Fibroblast of lung (primary cell): ENCODE data around the gene LRRC26. TPM values are rescaled to one million over a fixed set of nuclear protein-coding genes. Genes with fewer than 3 reads are reported as not detected.

Experiments
- DNase-seq, 2 donors: peaks; one replicate each; pipeline versions ENCODE4 v3.0.0 to v3.0.0-alpha.2; 2010; ENCODE audit warnings: low read depth in 2 of 2
- H2AFZ ChIP-seq: 2 replicates; pipeline ENCODE4 v1.5.1; 2012; ENCODE audit warnings: low read length, control low read depth, inconsistent platforms
- H3K27ac ChIP-seq: 2 replicates; pipeline ENCODE4 v1.5.1; 2011; ENCODE audit warnings: low read length, control low read depth; ENCODE audit not compliant: insufficient read depth
- H3K27me3 ChIP-seq: 2 replicates; pipeline ENCODE4 v1.5.1; 2011; ENCODE audit warnings: mild to moderate bottlenecking, low read length; ENCODE audit not compliant: control insufficient read depth, insufficient read depth
- H3K36me3 ChIP-seq: 2 replicates; pipeline ENCODE4 v1.5.1; 2011; ENCODE audit warnings: low read length; ENCODE audit not compliant: control insufficient read depth, insufficient read depth
- H3K4me1 ChIP-seq: 2 replicates; pipeline ENCODE4 v1.5.1; 2011; ENCODE audit warnings: low read length; ENCODE audit not compliant: control insufficient read depth, insufficient read depth; ENCODE audit errors: extremely low read depth
- H3K4me2 ChIP-seq: 2 replicates; pipeline ENCODE4 v1.5.1; 2011; ENCODE audit warnings: low read length, control low read depth; ENCODE audit not compliant: insufficient read depth; ENCODE audit errors: extremely low read depth
- H3K4me3 ChIP-seq, 4 experiments: fragments of 200-600 bp in 1 of 4; sonication (generic) in 1 of 4; replicated peaks in 1 of 4; 2 replicates each; pipeline ENCODE4 v1.5.1; 2011 to 2016; ENCODE audit warnings: low read length in 4 of 4, low read depth in 3 of 4, mild to moderate bottlenecking in 3 of 4, control low read depth in 2 of 4, inconsistent platforms in 1 of 4, mixed read lengths in 1 of 4; ENCODE audit not compliant: insufficient read depth in 1 of 4; ENCODE audit errors: control extremely low read depth in 1 of 4
- H3K79me2 ChIP-seq: 2 replicates; pipeline ENCODE4 v1.5.1; 2012; ENCODE audit warnings: mild to moderate bottlenecking, low read length, inconsistent platforms; ENCODE audit not compliant: control insufficient read depth, insufficient read depth
- H3K9ac ChIP-seq: 2 replicates; pipeline ENCODE4 v1.5.1; 2011; ENCODE audit warnings: mild to moderate bottlenecking, low read length, control low read depth; ENCODE audit not compliant: insufficient read depth
- H3K9me3 ChIP-seq: 2 replicates; pipeline ENCODE4 v1.5.1; 2012; ENCODE audit warnings: low read depth, low read length; ENCODE audit not compliant: control insufficient read depth, insufficient read depth
- H4K20me1 ChIP-seq: 2 replicates; pipeline ENCODE4 v1.5.1; 2011; ENCODE audit warnings: low read length; ENCODE audit not compliant: control insufficient read depth, insufficient read depth; ENCODE audit errors: extremely low read depth
- CTCF ChIP-seq, 2 donors: IDR thresholded peaks in 1 of 2; conservative IDR thresholded peaks in 1 of 2; 1 replicate in 1 of 2; 2 replicates in 1 of 2; pipeline ENCODE4 v1.5.1; 2011 to 2012; ENCODE audit warnings: low read length in 2 of 2, control low read depth in 1 of 2, inconsistent platforms in 1 of 2, low read depth in 1 of 2, mild to moderate bottlenecking in 1 of 2
- EZH2 ChIP-seq: IDR thresholded peaks from 2 replicates; pipeline ENCODE4 v1.5.1; 2012; ENCODE audit warnings: low read length, control low read depth, mild to moderate bottlenecking; ENCODE audit errors: missing control alignments
- polyA plus RNA-seq, 2 donors: library from polyadenylated mRNA; depleted of rRNA in 1 of 2; stranded (reverse) in 1 of 2; unstranded in 1 of 2; fragments of >200 nt; gene quantifications; 2 replicates each; pipeline ENCODE4 v1.2.1, GENCODE V29; 2011 to 2012; ENCODE audit warnings: missing spikeins in 1 of 2
- total RNA-seq: library from RNA; depleted of rRNA; stranded (reverse); fragments of >200 nt; gene quantifications from 2 replicates; pipeline ENCODE4 v1.2.1, GENCODE V29; 2014

The LRRC26 gene
- total and polyA plus RNA-seq, 2 donors (not counting 1 experiment from before 2014, with no cell fraction given): not detected

DNA sequence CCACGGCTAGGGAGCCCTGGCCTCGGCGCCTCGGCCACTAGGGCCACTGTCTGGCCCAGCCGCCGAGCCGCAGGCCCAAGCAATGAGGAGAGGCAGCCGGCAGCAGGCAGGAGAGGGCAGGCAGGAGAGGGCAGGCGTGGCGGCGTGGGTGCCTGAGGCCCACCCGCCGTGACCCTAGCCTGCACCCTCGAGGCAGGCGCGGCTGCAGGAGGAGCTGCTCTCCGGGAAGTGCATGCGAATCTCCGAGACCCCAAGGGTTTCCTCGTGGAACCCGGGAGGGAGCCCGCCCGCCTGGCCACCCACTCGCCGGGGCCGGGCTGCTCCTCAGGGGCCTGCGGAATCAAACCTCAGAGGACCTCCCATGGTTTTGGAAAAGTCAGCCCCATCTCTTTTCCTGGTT lies 21.6 kb downstream of the LRRC26 start:
- no peaks in the 10 kb centered on the region for H4K20me1 ChIP-seq
- DNase-seq: no peak
- no peaks in the 10 kb centered on the region for H3K36me3 ChIP-seq
- no peak overlapping the region for H2AFZ ChIP-seq
- no peaks in the 10 kb centered on the region for H3K27me3 ChIP-seq
- no peak overlapping the region for H3K4me2 ChIP-seq
- no peak overlapping the region for H3K27ac ChIP-seq
- H3K4me3 ChIP-seq: no peak overlapping the region
- no peak overlapping the region for H3K9ac ChIP-seq
- no peaks in the 10 kb centered on the region for H3K79me2 ChIP-seq
- H3K4me1 ChIP-seq: no peaks in the 10 kb centered on the region
- TF ChIP-seq CTCF (conservative IDR thresholded peaks at IDR 0.05 in 1 of 2, IDR thresholded peaks at IDR 0.05 in 1 of 2; ENCODE audit: low read depth in 1 of 2, low read length in 2 of 2) (no peak), EZH2 (no peak)
- H3K9me3 ChIP-seq: no peaks in the 10 kb centered on the region

- no peak for TF ChIP-seq CTCF (conservative IDR thresholded peaks at IDR 0.05 in 1 of 2, IDR thresholded peaks at IDR 0.05 in 1 of 2; ENCODE audit: low read depth in 1 of 2, low read length in 2 of 2)
- no peak for TF ChIP-seq EZH2
- no peaks in the 10 kb centered on the region for H4K20me1 ChIP-seq
- no peak overlapping the region for H3K4me3 ChIP-seq
- no peaks in the 10 kb centered on the region for H3K27me3 ChIP-seq
- H3K9ac ChIP-seq: no peak overlapping the region
- no peaks in the 10 kb centered on the region for H3K9me3 ChIP-seq
- no peak overlapping the region for H2AFZ ChIP-seq
- no peaks in the 10 kb centered on the region for H3K79me2 ChIP-seq
- no peak overlapping the region for H3K27ac ChIP-seq
- no peak for DNase-seq
- H3K4me2 ChIP-seq: no peak overlapping the region
- no peaks in the 10 kb centered on the region for H3K36me3 ChIP-seq
- H3K4me1 ChIP-seq: no peaks in the 10 kb centered on the region
Observed at GRCh38 chr9:137147793-137148160, 22.1 kb downstream of the LRRC26 start.

- no peaks in the 10 kb centered on the region for H3K27me3 ChIP-seq
- no peak overlapping the region for H3K4me2 ChIP-seq
- no peaks in the 10 kb centered on the region for H3K79me2 ChIP-seq
- no peaks in the 10 kb centered on the region for H4K20me1 ChIP-seq
- no peaks in the 10 kb centered on the region for H3K4me1 ChIP-seq
- no peak overlapping the region for H3K9ac ChIP-seq
- no peak overlapping the region for H2AFZ ChIP-seq
- no peak overlapping the region for H3K27ac ChIP-seq
- no peaks in the 10 kb centered on the region for H3K36me3 ChIP-seq
- DNase-seq: no peak
- H3K9me3 ChIP-seq: no peaks in the 10 kb centered on the region
- H3K4me3 ChIP-seq: no peak overlapping the region
- no peak for TF ChIP-seq EZH2
- no peak for TF ChIP-seq CTCF (conservative IDR thresholded peaks at IDR 0.05 in 1 of 2, IDR thresholded peaks at IDR 0.05 in 1 of 2; ENCODE audit: low read depth in 1 of 2, low read length in 2 of 2)
Observed at GRCh38 chr9:137147091-137147792, 22.6 kb downstream of the LRRC26 start.
